Measurements from ENCODE around the gene SH3RF3. TPM values are rescaled to one million over a fixed set of nuclear protein-coding genes. Genes with fewer than 3 reads are reported as not detected.

The SH3RF3 gene
- total RNA-seq, 1 donor from 2014 or later, result 7.4 TPM

DNA sequence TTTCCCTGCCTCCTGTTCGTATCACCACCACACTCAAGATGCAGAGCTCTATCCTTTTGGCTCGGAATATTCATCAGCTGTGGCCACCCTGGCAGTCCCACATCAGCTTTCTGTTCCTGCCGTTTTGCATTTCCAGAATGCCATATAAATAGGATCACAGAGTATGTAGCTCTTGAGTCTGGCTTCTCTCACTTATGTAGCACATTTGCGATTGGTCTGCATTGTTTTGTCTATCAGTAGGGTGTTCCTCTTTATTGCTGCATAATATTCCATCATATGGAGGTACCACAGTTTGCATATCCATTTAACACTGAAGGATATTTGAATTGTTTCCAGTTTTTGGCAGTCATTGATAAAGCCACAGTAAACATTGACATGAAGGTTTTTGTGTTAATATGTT is 104.6 kb downstream of the SH3RF3 start:
- H3K4me1 ChIP-seq, result peaks cover 7% of the 10 kb centered on the region

GRCh38 chr2:109234355-109234754 is 105.3 kb downstream of the SH3RF3 start:
- TF ChIP-seq, protein P1, sequence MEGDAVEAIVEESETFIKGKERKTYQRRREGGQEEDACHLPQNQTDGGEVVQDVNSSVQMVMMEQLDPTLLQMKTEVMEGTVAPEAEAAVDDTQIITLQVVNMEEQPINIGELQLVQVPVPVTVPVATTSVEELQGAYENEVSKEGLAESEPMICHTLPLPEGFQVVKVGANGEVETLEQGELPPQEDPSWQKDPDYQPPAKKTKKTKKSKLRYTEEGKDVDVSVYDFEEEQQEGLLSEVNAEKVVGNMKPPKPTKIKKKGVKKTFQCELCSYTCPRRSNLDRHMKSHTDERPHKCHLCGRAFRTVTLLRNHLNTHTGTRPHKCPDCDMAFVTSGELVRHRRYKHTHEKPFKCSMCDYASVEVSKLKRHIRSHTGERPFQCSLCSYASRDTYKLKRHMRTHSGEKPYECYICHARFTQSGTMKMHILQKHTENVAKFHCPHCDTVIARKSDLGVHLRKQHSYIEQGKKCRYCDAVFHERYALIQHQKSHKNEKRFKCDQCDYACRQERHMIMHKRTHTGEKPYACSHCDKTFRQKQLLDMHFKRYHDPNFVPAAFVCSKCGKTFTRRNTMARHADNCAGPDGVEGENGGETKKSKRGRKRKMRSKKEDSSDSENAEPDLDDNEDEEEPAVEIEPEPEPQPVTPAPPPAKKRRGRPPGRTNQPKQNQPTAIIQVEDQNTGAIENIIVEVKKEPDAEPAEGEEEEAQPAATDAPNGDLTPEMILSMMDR (IDR thresholded peaks at IDR 0.05), result no peak
- Histone ChIP-seq H3K9me3 (no peaks in the 10 kb centered on the region), H3K27ac (no peak overlapping the region), H3K4me3 (no peak overlapping the region), H3K36me3 (no peaks in the 10 kb centered on the region), H3K4me1 (peaks cover 14% of the 10 kb centered on the region), H3K27me3 (no peaks in the 10 kb centered on the region)
- intact Hi-C loops (cut with DNase I), result no loop called here
- ATAC-seq (no peak), DNase-seq (no peak)

More for the DNA sequence above, 104.6 kb downstream of the SH3RF3 start:
- H3K4me3 ChIP-seq, result no peak overlapping the region
- no peak overlapping the region for H3K27ac ChIP-seq
- H3K36me3 ChIP-seq, result no peaks in the 10 kb centered on the region
- DNase-seq, result no peak
- H3K9me3 ChIP-seq, result no peaks in the 10 kb centered on the region
- ATAC-seq, result no peak
- intact Hi-C loops (cut with DNase I), result no loop called here
- no peaks in the 10 kb centered on the region for H3K27me3 ChIP-seq
- TF ChIP-seq, protein P1 (IDR thresholded peaks at IDR 0.05), result no peak

DNA sequence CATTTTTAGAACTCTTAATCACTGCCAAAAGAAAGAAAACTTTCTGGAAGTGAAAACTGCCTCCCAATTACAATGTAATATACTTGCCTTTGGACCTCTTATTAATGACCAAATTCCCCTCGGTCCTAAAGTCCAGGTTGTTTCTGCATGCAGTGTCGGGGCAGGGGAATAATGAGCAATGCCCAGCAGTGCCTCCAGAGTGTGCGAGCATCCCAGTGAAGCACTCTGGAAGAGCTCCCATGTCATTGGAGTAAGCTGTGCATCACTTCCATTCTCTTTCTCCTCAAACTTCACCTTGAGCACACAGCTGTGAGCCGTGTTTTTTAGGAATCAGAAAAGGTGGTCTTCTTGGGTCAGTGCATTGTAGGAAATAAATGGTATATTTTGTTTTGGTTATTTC is 107.1 kb downstream of the SH3RF3 start:
- TF ChIP-seq, protein P1 (IDR thresholded peaks at IDR 0.05), result no peak

DNA sequence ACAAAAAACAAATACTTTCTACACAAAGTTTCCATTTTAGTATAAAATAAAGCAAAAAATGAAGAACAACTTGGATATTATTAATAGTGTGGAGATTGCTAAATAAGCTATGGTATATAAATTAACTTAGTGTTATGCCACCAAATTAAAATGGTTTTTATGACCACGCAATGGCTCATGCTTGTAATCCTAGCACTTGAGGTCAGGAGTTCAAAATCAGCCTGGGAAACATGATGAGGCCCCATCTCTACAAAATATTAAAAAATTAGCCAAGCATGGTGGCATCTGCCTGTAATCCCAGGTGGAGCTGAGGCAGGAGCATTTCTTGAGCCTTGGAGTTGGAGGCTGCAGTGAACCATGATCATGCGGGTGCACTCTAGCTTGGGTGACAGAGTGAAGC is 108.8 kb downstream of the SH3RF3 start:
- Histone ChIP-seq H3K27me3 (no peaks in the 10 kb centered on the region), H3K27ac (no peak overlapping the region), H3K4me3 (no peak overlapping the region), H3K36me3 (no peaks in the 10 kb centered on the region), H3K4me1 (peaks cover 20% of the 10 kb centered on the region), H3K9me3 (no peaks in the 10 kb centered on the region)
- no peak for ATAC-seq
- DNase-seq, result no peak
- intact Hi-C loops (cut with DNase I), result no loop called here
- TF ChIP-seq, protein P1 (IDR thresholded peaks at IDR 0.05), result no peak

More for the DNA sequence above, 107.1 kb downstream of the SH3RF3 start:
- H3K4me3 ChIP-seq, result no peak overlapping the region
- H3K27ac ChIP-seq, result no peak overlapping the region
- peaks cover 9% of the 10 kb centered on the region for H3K4me1 ChIP-seq
- intact Hi-C loops (cut with DNase I), result no loop called here
- no peak for DNase-seq
- no peaks in the 10 kb centered on the region for H3K9me3 ChIP-seq
- ATAC-seq, result no peak
- no peaks in the 10 kb centered on the region for H3K36me3 ChIP-seq
- no peaks in the 10 kb centered on the region for H3K27me3 ChIP-seq

- peak; percentile 86 for DNase-seq
- peaks cover 28% of the 10 kb centered on the region for H3K4me1 ChIP-seq
- H3K4me3 ChIP-seq, result no peak overlapping the region
- H3K27ac ChIP-seq, result peak overlapping the region; percentile 28
- H3K27me3 ChIP-seq, result no peaks in the 10 kb centered on the region
- TF ChIP-seq, protein P1 (IDR thresholded peaks at IDR 0.05), result no peak
- peak; percentile 91 for ATAC-seq
- intact Hi-C loops (cut with DNase I), result no loop called here
- no peaks in the 10 kb centered on the region for H3K36me3 ChIP-seq
- H3K9me3 ChIP-seq, result no peaks in the 10 kb centered on the region
Measured at GRCh38 chr2:109238580-109238979, 109.6 kb downstream of the SH3RF3 start.

DNA sequence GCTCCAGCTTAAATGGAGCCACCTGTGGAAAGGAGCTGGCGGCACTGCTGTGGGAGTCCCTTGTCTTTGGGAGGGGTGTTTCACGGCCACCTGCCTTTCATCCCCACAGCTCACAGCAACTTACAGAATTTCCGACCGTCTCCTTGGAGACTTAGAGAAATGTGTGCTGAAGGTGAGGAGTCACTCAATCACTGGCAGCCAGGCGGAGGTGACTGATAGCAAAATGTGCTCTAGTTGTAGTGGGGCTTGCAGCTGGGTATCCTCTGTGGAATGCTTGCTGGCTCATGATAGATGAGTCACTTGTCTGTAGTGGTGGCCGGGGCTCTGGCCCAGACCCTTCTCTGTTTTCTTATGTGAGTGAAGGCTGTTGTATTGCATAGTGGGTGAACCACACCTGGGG is 110.7 kb downstream of the SH3RF3 start:
- ATAC-seq, result no peak
- Histone ChIP-seq H3K36me3 (no peaks in the 10 kb centered on the region), H3K4me1 (peaks cover 39% of the 10 kb centered on the region), H3K27ac (no peak overlapping the region), H3K9me3 (no peaks in the 10 kb centered on the region), H3K27me3 (no peaks in the 10 kb centered on the region), H3K4me3 (no peak overlapping the region)
- DNase-seq, result no peak
- intact Hi-C loops (cut with DNase I), result no loop called here
- TF ChIP-seq, protein P1 (IDR thresholded peaks at IDR 0.05), result no peak
